Measurements from ENCODE around the gene ZC2HC1B. TPM values are rescaled to one million over a fixed set of nuclear protein-coding genes. Genes with fewer than 3 reads are reported as not detected.

Gene ZC2HC1B, protein sequence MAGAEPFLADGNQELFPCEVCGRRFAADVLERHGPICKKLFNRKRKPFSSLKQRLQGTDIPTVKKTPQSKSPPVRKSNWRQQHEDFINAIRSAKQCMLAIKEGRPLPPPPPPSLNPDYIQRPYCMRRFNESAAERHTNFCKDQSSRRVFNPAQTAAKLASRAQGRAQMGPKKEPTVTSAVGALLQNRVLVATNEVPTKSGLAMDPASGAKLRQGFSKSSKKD
- total RNA-seq (2021): not detected in 2 replicates
- long read RNA-seq: 0 reads

DNA sequence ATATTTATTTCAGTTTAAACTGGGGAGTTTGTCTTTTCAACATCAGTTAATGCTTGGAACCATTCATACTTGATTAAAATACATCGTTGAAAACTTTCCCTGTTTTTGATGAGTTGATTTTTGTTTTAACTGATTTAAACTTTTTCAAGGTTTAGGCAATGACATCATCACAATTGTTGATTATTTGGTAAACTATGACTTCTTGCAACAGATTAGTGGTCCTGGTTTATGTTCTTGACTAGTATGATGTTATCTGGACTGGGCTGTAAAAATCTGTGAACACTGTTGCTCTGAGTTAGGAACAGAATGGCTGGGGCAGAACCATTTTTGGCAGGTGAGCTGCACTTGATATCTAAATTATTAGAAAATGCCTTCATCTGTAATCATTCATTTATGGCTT lies at the start of gene ZC2HC1B:
ZC2HC1B (plus strand) TSS at position 241 of the 400 bp plus-strand sequence; CDS start at position 307, 66 bp downstream.
- H3K36me3 Mint-ChIP-seq (ENCODE audit: insufficient read depth in 1 of 3, low read depth in 3 of 3): peaks cover 14 to 63% (median 50%) of the 10 kb centered on the region in 3 experiments

More for the DNA sequence above, at the start of gene ZC2HC1B:
- no peak for DNase-seq
- H3K27ac Mint-ChIP-seq: 0 out of 7 replicates have a peak within 1 kb of the TSS, but pooled peaks of 1 of the 3 experiments have one; percentile 10
- no peak within 1 kb of the TSS for H2BK12ac ChIP-seq (ENCODE audit: insufficient read length, low read depth, low read length)
- no peak within 1 kb of the TSS for H3T11ph ChIP-seq (ENCODE audit: low read length)
- H3K27me3 ChIP-seq (ENCODE audit: insufficient read depth, low read length): no peaks in the 10 kb centered on the region
- H4K5ac ChIP-seq (ENCODE audit: insufficient read length, low read depth, low read length): peak within 1 kb of the TSS; percentile 47
- H3K4me2 ChIP-seq (ENCODE audit: insufficient read depth, insufficient read length, low read length): no peak within 1 kb of the TSS
- no peak within 1 kb of the TSS for H2BK5ac ChIP-seq (ENCODE audit: insufficient read length, low read length)
- no peak within 1 kb of the TSS for H4K8ac ChIP-seq (replicated peaks; ENCODE audit: insufficient read length, low read depth, low read length)
- H3K23me2 ChIP-seq (ENCODE audit: insufficient read length, low read depth, low read length, poor library complexity, severe bottlenecking): no peaks in the 10 kb centered on the region
- H3K4me1 ChIP-seq (ENCODE audit: insufficient read depth, low read length): no peaks in the 10 kb centered on the region
- no peak within 1 kb of the TSS for H3K9ac ChIP-seq (ENCODE audit: extremely low read depth, insufficient read length, low read length)
- peaks cover 0 to 5% of the 10 kb centered on the region in 2 experiments; a peak in 2 of 5 replicates for H3K9me3 Mint-ChIP-seq
- H4K20me1 ChIP-seq (ENCODE audit: control insufficient read depth, insufficient read depth, insufficient read length): no peaks in the 10 kb centered on the region
- H3K27me3 Mint-ChIP-seq (ENCODE audit: low read depth): no peaks in the 10 kb centered on the region
- H3K14ac ChIP-seq (ENCODE audit: insufficient read depth, low read length): no peak within 1 kb of the TSS
- TF ChIP-seq, protein P1, sequence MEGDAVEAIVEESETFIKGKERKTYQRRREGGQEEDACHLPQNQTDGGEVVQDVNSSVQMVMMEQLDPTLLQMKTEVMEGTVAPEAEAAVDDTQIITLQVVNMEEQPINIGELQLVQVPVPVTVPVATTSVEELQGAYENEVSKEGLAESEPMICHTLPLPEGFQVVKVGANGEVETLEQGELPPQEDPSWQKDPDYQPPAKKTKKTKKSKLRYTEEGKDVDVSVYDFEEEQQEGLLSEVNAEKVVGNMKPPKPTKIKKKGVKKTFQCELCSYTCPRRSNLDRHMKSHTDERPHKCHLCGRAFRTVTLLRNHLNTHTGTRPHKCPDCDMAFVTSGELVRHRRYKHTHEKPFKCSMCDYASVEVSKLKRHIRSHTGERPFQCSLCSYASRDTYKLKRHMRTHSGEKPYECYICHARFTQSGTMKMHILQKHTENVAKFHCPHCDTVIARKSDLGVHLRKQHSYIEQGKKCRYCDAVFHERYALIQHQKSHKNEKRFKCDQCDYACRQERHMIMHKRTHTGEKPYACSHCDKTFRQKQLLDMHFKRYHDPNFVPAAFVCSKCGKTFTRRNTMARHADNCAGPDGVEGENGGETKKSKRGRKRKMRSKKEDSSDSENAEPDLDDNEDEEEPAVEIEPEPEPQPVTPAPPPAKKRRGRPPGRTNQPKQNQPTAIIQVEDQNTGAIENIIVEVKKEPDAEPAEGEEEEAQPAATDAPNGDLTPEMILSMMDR (conservative IDR thresholded peaks at IDR 0.05): no peak
- no peaks in the 10 kb centered on the region for H3K79me1 ChIP-seq (ENCODE audit: insufficient read depth, low read depth, low read length, poor library complexity, severe bottlenecking)
- H2AFZ ChIP-seq (ENCODE audit: low read length): no peak within 1 kb of the TSS
- WGBS (ENCODE audit: extremely low coverage, insufficient read length, low lambda C conversion rate): no CpG with 5 or more reads among the region's 1 CpG
- no peak within 1 kb of the TSS for H3K18ac ChIP-seq (ENCODE audit: insufficient read length, low read depth, low read length)
- H2BK20ac ChIP-seq (ENCODE audit: low read depth, low read length, poor library complexity, severe bottlenecking): no peak within 1 kb of the TSS
- H2AK5ac ChIP-seq (ENCODE audit: insufficient read length, low read length): no peak within 1 kb of the TSS
- H3K4me3 Mint-ChIP-seq: no peak within 1 kb of the TSS
- H2BK120ac ChIP-seq (ENCODE audit: low read depth, low read length, poor library complexity, severe bottlenecking): no peak within 1 kb of the TSS
- no peak within 1 kb of the TSS for H4K91ac ChIP-seq (ENCODE audit: insufficient read length, low read depth, low read length)
- H2BK15ac ChIP-seq (ENCODE audit: low read depth, low read length): no peak within 1 kb of the TSS; the same call in 1 of the 2 replicates
- no peak within 1 kb of the TSS for H3K27ac ChIP-seq (ENCODE audit: insufficient read length, low read depth, low read length)
- no peak within 1 kb of the TSS for H3K4ac ChIP-seq (ENCODE audit: low read depth, low read length)
- H3K56ac ChIP-seq (ENCODE audit: insufficient read length, low read depth, low read length): no peak within 1 kb of the TSS
- no peaks in the 10 kb centered on the region for H3K79me2 ChIP-seq (ENCODE audit: insufficient read depth, low read length)
- no peak within 1 kb of the TSS for H3K23ac ChIP-seq (ENCODE audit: insufficient read length, low read depth, low read length)
- H3K4me1 Mint-ChIP-seq: peaks cover 10 to 11% of the 10 kb centered on the region in 2 experiments
- H3K9me3 ChIP-seq (ENCODE audit: control insufficient read depth, low read depth, low read length): no peaks in the 10 kb centered on the region
